A172 (cell line): ENCODE results near the gene URI1. TPM values are rescaled to one million over a fixed set of nuclear protein-coding genes. Genes with fewer than 3 reads are reported as not detected.
"Not testable (repeated sequence)": the region's sequence is repeated elsewhere in the genome, so short reads cannot be mapped to it uniquely, and the experiment has no call there.

Experiments
- DNase-seq: peaks from one replicate; pipeline ENCODE4 v3.0.0-alpha.2; 2015; ENCODE audit warnings: low spot score
- total RNA-seq: library from RNA; depleted of rRNA; stranded (reverse); fragments of >200 nt; shearing (Covaris generic); gene quantifications from 2 replicates; pipeline ENCODE4 v1.2.3, GENCODE V29; 2014

URI1 gene
- total RNA-seq, 1 experiment from 2014 or later, result 74.6 TPM

DNA sequence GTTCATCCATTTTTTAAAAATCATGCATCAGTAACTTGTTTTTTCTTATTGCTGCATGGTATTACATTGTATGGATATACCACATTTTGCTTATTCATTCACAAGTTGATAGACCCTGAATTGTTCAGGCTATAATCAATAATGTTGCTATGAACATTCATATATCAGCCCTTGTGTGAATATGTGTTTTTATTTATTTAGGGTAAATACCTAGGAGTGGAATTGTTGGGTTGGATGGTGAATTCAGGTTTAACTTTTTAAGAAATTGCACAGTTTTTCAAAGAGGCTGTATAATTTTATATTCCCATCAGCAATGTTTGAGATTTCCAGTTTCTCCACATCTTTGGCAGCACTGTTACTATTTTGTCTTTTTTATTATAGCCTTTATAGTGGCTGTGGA is 82.1 kb downstream of the URI1 start:
- DNase-seq, result no peak

GRCh38 chr19:30026933-30027332 is 84.9 kb downstream of the URI1 start:
- DNase-seq, result no peak

GRCh38 chr19:30028118-30028991 is 86.3 kb downstream of the URI1 start:
- DNase-seq, result no peak

DNA sequence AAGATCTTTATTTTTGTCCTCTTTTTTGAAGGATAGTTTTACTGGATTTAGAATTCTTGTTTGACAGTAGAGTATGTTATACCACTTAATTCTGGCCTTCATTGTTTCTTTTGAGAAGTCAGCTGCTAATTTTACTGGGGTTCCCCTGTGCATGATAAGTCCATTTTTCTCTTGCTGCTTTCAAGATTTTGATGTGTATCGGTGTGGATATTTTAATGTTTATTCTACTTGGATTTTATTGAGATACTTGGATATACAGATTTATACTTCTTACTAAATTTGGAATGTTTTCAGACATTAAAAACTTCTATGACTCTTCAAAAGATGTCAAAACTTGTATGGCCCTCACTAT is 86.9 kb downstream of the URI1 start:
- no peak for DNase-seq

DNA sequence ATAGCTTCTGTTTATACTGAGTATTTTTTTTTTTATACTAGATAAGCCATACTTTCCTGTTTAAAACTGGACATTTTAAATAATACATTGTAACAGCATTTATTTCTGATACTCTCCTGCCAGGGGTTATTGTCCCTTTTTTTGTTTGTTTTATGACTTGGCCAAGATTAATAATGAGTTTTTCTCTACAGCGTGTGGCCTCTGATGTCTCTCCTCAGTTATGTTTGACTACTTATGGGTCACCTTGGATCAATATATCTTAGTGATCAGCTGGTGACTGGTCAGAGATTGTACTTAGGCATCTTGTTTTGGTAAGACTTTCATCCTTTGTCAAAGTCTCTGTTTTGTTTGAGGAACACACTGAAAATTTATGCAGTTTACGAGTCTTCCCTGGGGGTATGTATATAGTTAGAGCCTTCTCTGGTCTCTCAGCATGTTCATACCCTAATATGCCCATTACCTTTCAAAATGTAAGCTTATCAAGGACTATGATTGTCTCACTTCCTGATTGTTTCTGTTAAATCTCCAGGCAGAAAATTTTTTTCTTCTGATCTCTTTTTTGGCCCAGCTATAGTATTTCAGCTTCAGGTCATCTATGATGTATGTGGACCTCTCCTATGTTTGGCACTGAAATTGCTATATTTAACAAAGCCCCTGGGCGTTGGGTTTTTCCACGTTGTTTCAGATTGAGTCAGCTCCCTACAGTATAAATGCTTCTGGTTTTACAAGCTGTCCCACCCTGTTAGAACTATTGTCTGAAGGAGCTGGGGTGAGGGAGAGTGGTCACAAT is 87.9 kb downstream of the URI1 start:
- DNase-seq, result peak; percentile 81

DNA sequence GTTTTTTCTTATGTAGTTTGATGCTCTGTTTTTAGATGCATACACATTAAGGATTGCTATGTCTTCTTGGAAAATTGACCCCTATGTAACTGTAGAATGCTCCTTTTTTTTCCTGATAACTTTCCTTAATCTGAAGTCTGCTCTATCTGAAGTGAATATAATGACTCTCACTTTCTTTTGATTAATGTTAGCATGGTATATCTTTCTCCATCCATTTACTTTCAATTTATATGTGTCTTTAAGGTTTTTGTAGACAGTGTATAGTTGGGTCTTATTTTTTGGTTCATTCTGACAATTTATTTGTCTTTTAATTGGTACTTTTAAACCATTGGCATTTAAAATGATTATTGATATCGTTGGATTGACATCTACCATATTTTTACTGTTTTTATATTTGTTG is 92.3 kb downstream of the URI1 start:
- DNase-seq, result no peak

- DNase-seq, result no peak
Measured at GRCh38 chr19:30036154-30037129, 94.4 kb downstream of the URI1 start.

DNA sequence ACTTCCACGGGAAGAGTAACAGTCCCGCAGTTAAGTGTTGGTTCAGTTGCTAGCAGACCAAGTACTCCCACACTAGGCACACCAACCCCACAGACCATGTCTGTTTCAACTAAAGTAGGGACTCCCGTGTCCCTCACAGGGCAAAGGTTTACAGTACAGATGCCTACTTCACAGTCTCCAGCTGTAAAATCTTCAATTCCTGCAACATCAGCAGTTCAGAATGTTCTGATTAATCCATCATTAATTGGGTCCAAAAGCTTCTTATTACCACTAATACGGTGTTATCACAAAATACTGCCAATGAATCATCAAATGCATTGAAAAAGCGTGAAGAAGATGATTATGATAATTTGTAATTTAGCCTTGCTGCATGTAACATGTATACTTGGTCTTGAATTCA is 95.8 kb downstream of the URI1 start:
- no peak for DNase-seq

DNA sequence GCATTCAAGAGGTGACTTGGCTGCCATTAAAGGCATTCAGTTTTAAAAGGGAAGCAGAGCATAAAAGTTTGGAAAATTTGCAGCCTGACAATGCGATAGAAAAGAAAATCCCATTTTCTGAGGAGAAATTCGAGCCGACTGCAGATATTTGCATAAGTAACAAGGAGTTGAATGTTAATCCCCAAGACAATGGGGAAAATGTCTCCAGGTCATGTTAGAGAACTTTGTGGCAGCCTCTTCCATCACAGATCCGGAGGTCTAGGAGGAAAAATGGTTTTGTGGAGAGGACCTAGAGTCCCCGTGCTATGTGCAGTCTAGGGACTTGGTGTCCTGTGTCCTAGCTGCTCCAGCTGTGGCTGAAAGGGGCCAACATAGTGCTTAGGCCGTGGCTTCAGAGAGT is 99.9 kb downstream of the URI1 start:
- not testable (repeated sequence) for DNase-seq

GRCh38 chr19:30043008-30043407 is 101.0 kb downstream of the URI1 start:
- DNase-seq, result not testable (repeated sequence)

DNA sequence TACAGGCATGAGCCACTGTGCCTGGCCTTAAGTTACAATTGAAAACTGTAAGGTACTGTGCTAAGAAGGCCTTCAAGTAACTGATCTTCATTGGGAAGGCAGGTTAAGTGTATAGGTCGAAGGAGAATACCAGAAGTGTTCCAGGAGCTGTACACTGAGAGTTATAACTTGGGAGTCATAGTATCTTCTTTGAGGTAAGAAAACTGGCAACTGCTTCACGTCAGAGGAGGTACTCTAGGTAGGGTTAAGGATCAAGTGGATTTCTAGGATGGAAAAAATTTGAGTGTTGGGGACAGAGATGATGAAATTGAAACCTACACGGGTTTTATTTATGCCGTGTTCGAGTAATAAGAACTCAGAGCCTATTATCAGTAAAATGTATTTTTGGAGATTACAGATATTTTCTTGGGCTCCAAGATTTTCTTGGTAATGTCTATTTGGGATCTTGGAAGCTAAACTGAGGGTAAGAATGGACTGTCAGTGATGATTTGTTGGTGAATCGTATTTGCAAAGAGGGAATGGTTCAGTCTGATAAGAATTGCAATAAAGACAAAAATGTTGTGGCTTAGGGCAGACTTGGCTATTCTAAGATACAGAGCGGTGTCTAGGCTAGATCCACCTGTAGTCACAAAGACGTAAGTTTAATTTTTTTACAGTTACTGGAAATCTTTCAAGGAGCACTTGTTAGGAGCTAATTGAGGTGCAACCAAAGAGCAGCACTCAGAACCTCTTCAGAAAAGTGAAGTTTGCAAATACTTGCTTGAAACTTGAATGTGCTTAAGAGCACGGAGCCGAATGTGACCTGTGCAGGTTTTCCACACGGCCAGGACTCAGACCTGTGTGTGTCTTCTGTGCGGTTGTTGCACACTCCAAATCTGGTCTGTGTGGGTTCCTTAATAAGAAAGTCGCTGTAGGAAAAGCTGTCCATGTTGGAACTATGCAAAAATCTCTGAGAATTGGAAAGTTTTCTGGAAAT is 102.5 kb downstream of the URI1 start:
- DNase-seq, result no peak

DNA sequence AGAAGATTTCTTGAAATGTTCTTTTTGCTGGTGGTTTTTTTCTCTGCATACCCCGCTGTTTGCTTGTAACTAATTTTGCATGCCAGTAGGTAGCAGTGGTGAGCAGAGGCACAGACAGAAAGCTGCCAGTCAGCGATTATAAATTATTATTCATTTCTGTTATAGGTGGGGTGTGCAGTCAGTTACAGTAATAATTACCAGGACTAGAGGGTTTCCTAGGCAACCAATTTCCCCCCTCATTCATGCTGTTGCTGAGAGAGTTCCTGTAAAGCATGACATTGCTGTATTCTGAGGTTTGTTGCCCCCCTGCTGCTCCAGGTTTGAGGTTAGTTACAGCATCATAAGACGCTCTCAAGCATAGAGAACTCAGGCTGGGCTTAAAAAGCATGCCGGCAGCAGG is 104.5 kb downstream of the URI1 start:
- no peak for DNase-seq

- DNase-seq, result no peak
Measured at GRCh38 chr19:30047432-30047831, 105.4 kb downstream of the URI1 start.

DNA sequence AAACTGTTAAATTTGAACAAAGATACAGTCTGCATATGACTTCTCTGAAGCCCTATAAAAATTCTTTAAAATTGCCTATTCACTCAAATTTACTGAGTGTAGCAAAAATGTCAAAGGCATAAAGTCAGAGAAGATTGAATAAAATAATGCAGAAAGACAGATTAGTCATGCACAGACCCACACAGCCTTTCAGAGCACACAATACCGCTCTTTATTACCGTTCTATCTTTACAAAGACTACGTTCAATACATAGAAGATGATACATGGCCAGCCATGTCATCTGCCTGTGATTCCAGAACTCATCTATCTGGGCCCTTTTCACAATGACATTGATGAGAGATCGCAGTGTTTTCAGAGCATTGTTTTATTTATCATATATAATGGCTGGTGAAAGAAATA is 107.2 kb downstream of the URI1 start:
- DNase-seq, result no peak

GRCh38 chr19:30049846-30050667 is 108.0 kb downstream of the URI1 start:
- no peak for DNase-seq

DNA sequence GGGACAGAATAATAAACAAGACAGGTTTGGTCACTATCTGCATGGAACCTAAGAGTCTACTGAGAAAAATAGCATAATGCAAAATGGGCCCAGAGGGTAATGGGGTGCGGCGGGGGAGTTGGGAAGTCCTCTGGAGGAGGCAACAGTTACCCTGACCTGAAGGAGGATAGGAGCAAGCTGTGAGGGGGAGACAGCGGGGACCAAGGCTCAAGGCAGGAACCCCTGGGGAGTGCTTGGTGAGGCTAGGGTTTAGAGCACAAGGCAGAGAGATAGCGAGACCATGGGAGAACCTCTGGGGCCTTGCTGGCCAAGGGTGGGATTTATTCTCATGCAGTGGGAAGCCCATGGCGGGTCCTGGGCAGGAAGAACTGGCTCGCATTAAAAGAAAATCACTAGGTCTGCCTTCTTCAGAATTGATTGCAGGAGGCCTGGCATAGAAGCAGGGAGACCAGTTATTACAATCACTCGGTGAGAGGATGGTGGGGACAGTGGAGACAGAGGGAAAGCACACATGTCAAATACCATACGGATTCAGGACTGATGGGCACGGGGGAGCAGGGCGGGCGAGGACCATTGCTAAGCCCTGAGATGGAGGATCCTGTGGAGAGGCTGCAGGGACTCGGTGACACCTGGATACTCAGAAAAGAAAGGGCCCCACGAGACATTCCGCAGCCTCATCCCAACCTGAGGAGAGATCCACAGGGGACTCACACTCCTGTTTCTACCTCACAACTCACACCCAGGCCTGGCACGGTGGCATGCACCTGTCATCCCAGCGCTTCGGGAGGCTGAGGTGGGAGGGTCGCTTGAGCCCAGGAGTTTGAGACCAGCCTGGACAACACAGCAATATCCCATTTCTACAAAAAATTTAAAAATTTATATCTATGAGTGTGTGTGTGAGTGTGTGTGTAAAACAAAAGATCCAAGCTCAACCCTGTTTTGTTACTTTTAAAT is 110.4 kb downstream of the URI1 start:
- no peak for DNase-seq

- no peak for DNase-seq
Measured at GRCh38 chr19:30053558-30053957, 111.5 kb downstream of the URI1 start.

DNA sequence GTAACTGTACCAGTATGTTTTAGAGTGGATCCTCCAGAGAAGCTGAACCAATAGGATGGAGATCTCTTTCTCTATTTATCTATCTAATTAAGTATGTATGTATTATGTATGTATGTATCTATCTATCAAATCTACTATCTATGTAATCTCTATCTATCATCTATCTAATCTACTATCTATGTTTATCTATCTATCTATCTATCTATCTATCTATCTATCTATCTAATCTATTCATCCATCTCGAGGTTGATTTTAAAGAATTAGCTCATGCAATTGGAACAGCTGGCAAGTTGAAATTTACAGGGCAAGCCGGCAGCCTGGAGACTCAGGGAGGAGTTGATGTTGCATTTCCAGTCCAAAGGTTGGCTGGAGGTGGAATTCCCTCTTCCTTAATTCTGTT is 112.2 kb downstream of the URI1 start:
- no peak for DNase-seq

GRCh38 chr19:30056580-30056979 is 114.5 kb downstream of the URI1 start:
- no peak for DNase-seq
